ENCODE measurements around the gene RPN2.

- TF ChIP-seq BHLHE40 (IDR thresholded peaks at IDR 0.05; ENCODE audit: borderline replicate concordance) = no peak
- TF ChIP-seq SP1 (IDR thresholded peaks at IDR 0.05) = no peak
- TF ChIP-seq ZNF384 (IDR thresholded peaks at IDR 0.05) = no peak
These were observed 59.9 kb downstream of the RPN2 start for GRCh38 chr20:37238935-37239451.

Data from HEK293T (cell line).